Measurements from ENCODE around the gene ABHD16A. TPM values are rescaled to one million over a fixed set of nuclear protein-coding genes. Genes with fewer than 3 reads are reported as not detected.
A peak's percentile ranks its signal among the peaks of the same experiment; 100 is the strongest.

ABHD16A gene
- total and polyA plus RNA-seq, 10 of the 15 experiments (the other 5 are each of a cell fraction or from before 2014, with no cell fraction given): 7.5 to 43.0 (median 32.9) TPM

- Histone ChIP-seq H3K9ac (ENCODE audit: control insufficient read depth, insufficient read depth, low read length) (peak overlapping the region; percentile 95), H2AFZ (ENCODE audit: control insufficient read depth, low read depth, low read length) (no peak overlapping the region), H3K4me3 (peak overlapping the region; percentile 79; the same call in 1 of the 2 replicates), H3K9me3 (replicated peaks; ENCODE audit: control insufficient read depth, insufficient read depth, low read length) (no peaks in the 10 kb centered on the region; the same call in 2 of the 3 replicates), H4K20me1 (ENCODE audit: control insufficient read depth, insufficient read depth) (no peaks in the 10 kb centered on the region), H3K4me1 (ENCODE audit: control insufficient read depth, insufficient read depth, low read length) (peaks cover 33% of the 10 kb centered on the region), H3K27me3 (replicated peaks in 1 of 2; ENCODE audit: control insufficient read depth in 2 of 2, insufficient read depth in 2 of 2, low read length in 1 of 2) (no peaks in the 10 kb centered on the region), H3K79me2 (ENCODE audit: control insufficient read depth, insufficient read depth, low read length) (peaks cover 48% of the 10 kb centered on the region), H3K4me2 (ENCODE audit: control insufficient read depth, insufficient read depth) (peak overlapping the region; percentile 99), H3K36me3 (ENCODE audit: control insufficient read depth in 2 of 2, insufficient read depth in 2 of 2, low read length in 1 of 2) (peaks cover 0 to 6% of the 10 kb centered on the region in 2 experiments; a peak in 3 of 4 replicates), H3K27ac (ENCODE audit: control insufficient read depth, insufficient read depth) (no peak overlapping the region)
- in situ Hi-C loops (cut with MboI): no loop called here
- BruUV-seq (replicated peaks): no TSS peak
- no peak for DNase-seq (ENCODE audit: low read depth, low spot score)
- SMC1A ChIA-PET (ENCODE audit: uncharacterized antibody, unreplicated experiment): interaction anchor here (0.6 to 1.0 kb wide), 2 partner anchors 161 to 172 kb away, joined by 3 read pairs; no protein-coding TSS in a partner anchor
- CTCF ChIA-PET: interaction anchor here (0.7 to 1.8 kb wide), 2 partner anchors 107 to 225 kb away, joined by 3 to 5 read pairs; no protein-coding TSS in a partner anchor
- POLR2A ChIA-PET: interaction anchor here (0.7 to 1.4 kb wide), 3 partner anchors 8 to 80 kb away, joined by 3 to 4 read pairs (median 3); partner anchors contain the start of gene LY6G5B
- no peak for FAIRE-seq
- no peak for ATAC-seq
- intact Hi-C loops (cut with micrococcal nuclease; ENCODE audit: unreplicated experiment): no loop called here
- WGBS (ENCODE audit: insufficient coverage, insufficient replicate concordance, low lambda C conversion rate, missing lambda C conversion rate): 81% methylated on average over 4 of the region's 4 CpGs
- RAD21 ChIA-PET (ENCODE audit: unreplicated experiment): interaction anchor here (1.2 kb wide), 1 partner anchor 81 kb away, joined by 3 read pairs; the partner anchor contains the start of gene MSH5
- TF ChIP-seq NKRF (conservative IDR thresholded peaks at IDR 0.05) (no peak), NFIC (IDR thresholded peaks at IDR 0.05; ENCODE audit: low read depth, low read length) (no peak), ASH2L (IDR thresholded peaks at IDR 0.05; ENCODE audit: borderline replicate concordance, low read depth) (no peak), HDGF (IDR thresholded peaks at IDR 0.05) (no peak), ZBTB11 (CRISPR knock-in tag; IDR thresholded peaks at IDR 0.05) (no peak), MYB (IDR thresholded peaks at IDR 0.05; ENCODE audit: borderline replicate concordance, low read depth, low read length) (no peak), RUNX3 (IDR thresholded peaks at IDR 0.05; ENCODE audit: low read length) (no peak), CREB1 (IDR thresholded peaks at IDR 0.05; ENCODE audit: low read depth) (no peak), CHD2 (IDR thresholded peaks at IDR 0.05; ENCODE audit: borderline replicate concordance, low read depth, low read length) (no peak), IRF3 (IDR thresholded peaks at IDR 0.05) (no peak), SPI1 (IDR thresholded peaks at IDR 0.05; ENCODE audit: borderline replicate concordance, insufficient read depth, low read depth, low read length) (no peak), ATF7 (IDR thresholded peaks at IDR 0.05; ENCODE audit: low read depth) (no peak), ZZZ3 (IDR thresholded peaks at IDR 0.05; ENCODE audit: control insufficient read depth, insufficient read length, low read depth) (no peak), TAF1 (IDR thresholded peaks at IDR 0.05; ENCODE audit: borderline replicate concordance, low read depth, low read length) (no peak), RFX5 (IDR thresholded peaks at IDR 0.05; ENCODE audit: low read depth, low read length) (no peak)
Measured at GRCh38 chr6:31658158-31658688, 44.9 kb downstream of the ABHD16A start.
